Loucy (cell line): ENCODE data around the gene CFAP119.

Experiments
- CTCF ChIP-seq: fragments of 200-600 bp; sonication (generic); conservative IDR thresholded peaks from 2 replicates; pipeline ENCODE4 v1.5.1; 2014; ENCODE audit warnings: mild to moderate bottlenecking, antibody characterized with exemption, low read length
- EZH2phosphoT487 ChIP-seq: fragments of 200-600 bp; IDR thresholded peaks from 2 replicates; pipeline ENCODE4 v1.6.1; 2018; ENCODE audit warnings: antibody characterized with exemption, mild to moderate bottlenecking, moderate library complexity, borderline replicate concordance

GRCh38 chr16:30747799-30748633 lies 13.8 kb downstream of the CFAP119 start, which contains the start of gene PHKG2:
- TF ChIP-seq EZH2phosphoT487 (no peak), CTCF (no peak)
